DND-41 (cell line): ENCODE measurements around the gene NT5C1B.

Experiments used
- ATAC-seq: fragments of 200-7000 bp; cut with Tn5 transposase; 3 replicates; pipeline ENCODE4 v1.9.1; 2021; ENCODE audit warnings: low read depth; ENCODE audit not compliant: insufficient read depth
- DNase-seq: peaks from one replicate; pipeline ENCODE4 v3.0.0-alpha.2; 2020
- H2AFZ ChIP-seq: 2 replicates; pipeline ENCODE4 v1.6.0; 2012; ENCODE audit warnings: low read depth, low read length
- H3K27ac ChIP-seq: 2 replicates; pipeline ENCODE4 v1.5.1; 2012; ENCODE audit warnings: low read length, inconsistent platforms
- H3K27me3 ChIP-seq: fragments of 200-600 bp; sonication (generic); 2 replicates; pipeline ENCODE4 v1.6.0; 2012; ENCODE audit warnings: low read length, mild to moderate bottlenecking, inconsistent platforms; ENCODE audit not compliant: insufficient read depth, poor library complexity
- H3K36me3 ChIP-seq: 2 replicates; pipeline ENCODE4 v1.5.1; 2012; ENCODE audit warnings: low read length, inconsistent platforms; ENCODE audit not compliant: insufficient read depth
- H3K4me1 ChIP-seq: 2 replicates; pipeline ENCODE4 v1.5.1; 2012; ENCODE audit warnings: mild to moderate bottlenecking, low read length; ENCODE audit not compliant: insufficient read depth
- H3K4me2 ChIP-seq: 2 replicates; pipeline ENCODE4 v1.6.0; 2012; ENCODE audit warnings: mild to moderate bottlenecking, moderate library complexity, low read length, inconsistent platforms; ENCODE audit not compliant: insufficient read depth
- H3K4me3 ChIP-seq, 2 experiments: fragments of 200-600 bp in 1 of 2; shearing (Covaris generic) in 1 of 2; 2 replicates each; pipeline ENCODE4 v1.5.1; 2012 to 2016; ENCODE audit warnings: inconsistent platforms in 2 of 2, low read length in 2 of 2, mild to moderate bottlenecking in 2 of 2, low read depth in 1 of 2, moderate library complexity in 1 of 2
- H3K79me2 ChIP-seq: 2 replicates; pipeline ENCODE4 v1.6.0; 2012; ENCODE audit warnings: low read length, inconsistent platforms; ENCODE audit not compliant: insufficient read depth
- H3K9ac ChIP-seq: 2 replicates; pipeline ENCODE4 v1.6.0; 2012; ENCODE audit warnings: low read depth, mild to moderate bottlenecking, inconsistent platforms, low read length, moderate library complexity
- H3K9me3 ChIP-seq: 2 replicates; pipeline ENCODE4 v1.5.1; 2012; ENCODE audit warnings: low read length, moderate library complexity, mild to moderate bottlenecking, inconsistent platforms; ENCODE audit not compliant: insufficient read depth, severe bottlenecking
- H4K20me1 ChIP-seq: 2 replicates; pipeline ENCODE4 v1.6.0; 2012; ENCODE audit warnings: low read length; ENCODE audit not compliant: insufficient read depth
- EZH2 ChIP-seq: IDR thresholded peaks from 3 replicates; pipeline ENCODE4 v1.6.1; 2012; ENCODE audit warnings: borderline replicate concordance, low read depth, mild to moderate bottlenecking, moderate library complexity, low read length, inconsistent platforms; ENCODE audit not compliant: severe bottlenecking
- TF ChIP-seq, protein P1 (sequence below): IDR thresholded peaks from 2 replicates; pipeline ENCODE4 v1.5.1; 2012; ENCODE audit warnings: borderline replicate concordance, low read length, moderate library complexity, mild to moderate bottlenecking; ENCODE audit not compliant: poor library complexity, severe bottlenecking; ENCODE audit errors: extremely low read depth

The NT5C1B gene

DNA sequence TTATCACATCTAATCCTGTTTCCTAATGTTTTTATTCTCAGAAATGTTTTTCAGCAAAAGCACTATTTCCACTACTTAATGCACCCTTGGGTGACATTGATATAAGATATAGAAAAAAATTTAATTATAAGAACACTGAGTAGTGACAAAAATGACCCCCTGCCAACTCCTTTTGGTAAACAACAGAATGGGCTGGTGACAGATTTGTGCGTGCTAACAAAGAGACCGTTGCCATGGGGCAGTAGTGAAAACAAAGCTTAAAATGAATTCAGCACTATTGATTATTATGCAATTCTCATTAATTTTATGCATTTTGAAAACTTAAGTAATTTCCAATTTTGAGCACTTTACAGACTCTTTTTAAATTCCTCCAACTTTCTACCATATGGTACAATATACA, 62.0 kb downstream of the NT5C1B start:
- DNase-seq (no peak), ATAC-seq (no peak)
- Histone ChIP-seq H3K4me2 (no peak overlapping the region), H3K4me1 (no peaks in the 10 kb centered on the region), H2AFZ (no peak overlapping the region), H3K9ac (no peak overlapping the region), H3K79me2 (no peaks in the 10 kb centered on the region), H3K36me3 (no peaks in the 10 kb centered on the region), H3K4me3 (no peak overlapping the region), H4K20me1 (no peaks in the 10 kb centered on the region), H3K27ac (no peak overlapping the region), H3K9me3 (no peaks in the 10 kb centered on the region), H3K27me3 (no peaks in the 10 kb centered on the region)
- TF ChIP-seq, protein P1, sequence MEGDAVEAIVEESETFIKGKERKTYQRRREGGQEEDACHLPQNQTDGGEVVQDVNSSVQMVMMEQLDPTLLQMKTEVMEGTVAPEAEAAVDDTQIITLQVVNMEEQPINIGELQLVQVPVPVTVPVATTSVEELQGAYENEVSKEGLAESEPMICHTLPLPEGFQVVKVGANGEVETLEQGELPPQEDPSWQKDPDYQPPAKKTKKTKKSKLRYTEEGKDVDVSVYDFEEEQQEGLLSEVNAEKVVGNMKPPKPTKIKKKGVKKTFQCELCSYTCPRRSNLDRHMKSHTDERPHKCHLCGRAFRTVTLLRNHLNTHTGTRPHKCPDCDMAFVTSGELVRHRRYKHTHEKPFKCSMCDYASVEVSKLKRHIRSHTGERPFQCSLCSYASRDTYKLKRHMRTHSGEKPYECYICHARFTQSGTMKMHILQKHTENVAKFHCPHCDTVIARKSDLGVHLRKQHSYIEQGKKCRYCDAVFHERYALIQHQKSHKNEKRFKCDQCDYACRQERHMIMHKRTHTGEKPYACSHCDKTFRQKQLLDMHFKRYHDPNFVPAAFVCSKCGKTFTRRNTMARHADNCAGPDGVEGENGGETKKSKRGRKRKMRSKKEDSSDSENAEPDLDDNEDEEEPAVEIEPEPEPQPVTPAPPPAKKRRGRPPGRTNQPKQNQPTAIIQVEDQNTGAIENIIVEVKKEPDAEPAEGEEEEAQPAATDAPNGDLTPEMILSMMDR, result no peak

DNA sequence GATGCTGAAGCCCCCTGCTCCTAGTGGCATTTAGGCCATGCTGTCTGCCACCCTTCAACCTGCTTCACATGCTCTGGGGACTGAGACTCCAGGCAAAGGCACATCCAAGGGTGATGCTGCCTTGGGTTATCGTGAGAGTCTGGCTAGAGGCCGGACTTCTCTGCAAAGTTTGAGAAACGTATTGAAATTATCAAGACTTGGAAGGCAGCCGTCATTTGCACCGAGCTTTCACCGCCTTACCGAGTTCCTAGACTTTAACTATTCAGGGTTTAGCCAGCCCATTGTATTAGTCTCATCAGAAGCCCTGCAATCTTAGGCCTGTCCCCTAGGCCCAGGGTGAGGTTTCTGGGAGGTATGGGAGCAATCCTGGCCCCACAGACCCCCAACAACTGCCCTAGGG, 62.9 kb downstream of the NT5C1B start:
- H3K9ac ChIP-seq, result no peak overlapping the region
- no peaks in the 10 kb centered on the region for H3K79me2 ChIP-seq
- H3K4me2 ChIP-seq, result no peak overlapping the region
- no peak overlapping the region for H3K4me3 ChIP-seq
- no peaks in the 10 kb centered on the region for H3K4me1 ChIP-seq
- no peak overlapping the region for H2AFZ ChIP-seq
- no peak overlapping the region for H3K27ac ChIP-seq
- no peaks in the 10 kb centered on the region for H3K9me3 ChIP-seq
- H3K27me3 ChIP-seq, result no peaks in the 10 kb centered on the region
- TF ChIP-seq, protein P1, result no peak
- TF ChIP-seq EZH2, result no peak
- DNase-seq, result no peak
- H3K36me3 ChIP-seq, result no peaks in the 10 kb centered on the region
- H4K20me1 ChIP-seq, result no peaks in the 10 kb centered on the region
- ATAC-seq, result no peak

DNA sequence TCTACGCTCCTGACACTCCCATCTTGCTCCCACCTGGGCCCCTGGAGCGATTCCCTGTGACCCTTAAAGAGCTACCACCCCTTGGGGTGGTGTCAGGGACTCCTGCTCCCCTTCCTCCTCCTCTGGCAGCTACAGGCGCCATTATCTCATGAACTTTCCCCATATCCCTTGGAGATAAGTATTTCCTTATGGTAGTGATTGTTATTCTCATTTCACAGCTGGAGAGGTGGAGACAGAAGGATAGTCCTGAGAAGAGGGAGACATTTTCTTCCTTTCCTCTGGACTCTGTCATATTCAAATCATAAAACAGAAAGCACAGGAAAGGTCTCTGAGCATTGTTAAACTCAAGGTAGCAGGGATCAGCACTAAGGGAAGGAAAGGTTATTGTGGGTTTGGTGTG, 63.5 kb downstream of the NT5C1B start:
- Histone ChIP-seq H4K20me1 (no peaks in the 10 kb centered on the region), H3K4me1 (no peaks in the 10 kb centered on the region), H3K4me3 (no peak overlapping the region), H3K9ac (no peak overlapping the region), H3K36me3 (no peaks in the 10 kb centered on the region), H3K27me3 (no peaks in the 10 kb centered on the region), H2AFZ (no peak overlapping the region), H3K27ac (no peak overlapping the region), H3K79me2 (no peaks in the 10 kb centered on the region), H3K4me2 (no peak overlapping the region), H3K9me3 (no peaks in the 10 kb centered on the region)
- no peak for DNase-seq
- TF ChIP-seq, protein P1, result no peak
- no peak for TF ChIP-seq EZH2
- ATAC-seq, result no peak

DNA sequence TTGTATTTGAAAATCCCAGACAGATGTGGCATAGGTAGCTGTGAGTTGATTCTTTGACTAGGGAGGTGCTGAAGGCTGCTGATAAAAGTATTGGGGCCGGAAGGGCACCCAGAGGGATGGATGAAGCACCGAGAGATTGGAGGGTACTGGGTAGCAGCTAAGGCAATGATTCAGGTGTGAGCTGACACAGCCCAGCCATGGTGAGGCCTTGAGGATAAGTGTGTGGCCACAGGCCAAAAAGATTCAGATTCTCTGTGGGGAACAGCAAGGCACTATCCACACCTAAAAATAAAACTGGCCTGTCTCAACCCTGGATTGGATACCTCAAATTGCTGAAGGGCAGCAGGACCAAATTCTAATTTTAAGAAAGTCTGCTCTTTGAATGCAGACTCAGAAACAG, 64.1 kb downstream of the NT5C1B start:
- ATAC-seq, result no peak
- Histone ChIP-seq H3K27me3 (no peaks in the 10 kb centered on the region), H3K4me1 (no peaks in the 10 kb centered on the region), H4K20me1 (no peaks in the 10 kb centered on the region), H2AFZ (no peak overlapping the region), H3K9ac (no peak overlapping the region), H3K4me3 (no peak overlapping the region), H3K9me3 (no peaks in the 10 kb centered on the region), H3K4me2 (no peak overlapping the region), H3K79me2 (no peaks in the 10 kb centered on the region), H3K27ac (no peak overlapping the region), H3K36me3 (no peaks in the 10 kb centered on the region)
- no peak for DNase-seq
- TF ChIP-seq EZH2, result no peak
- TF ChIP-seq, protein P1, result no peak
